LNCAP (cell line): Measurements from ENCODE around the gene NF2.

Source experiments
- CTCF ChIP-seq: fragments of 450-650 bp; IDR thresholded peaks from 2 replicates; pipeline ENCODE4 v1.5.1; 2017; ENCODE audit warnings: mild to moderate bottlenecking

NF2 gene

GRCh38 chr22:29726106-29726505, 122.7 kb downstream of the NF2 start:
- no peak for TF ChIP-seq CTCF

GRCh38 chr22:29726512-29727130, 123.2 kb downstream of the NF2 start:
- TF ChIP-seq CTCF, result no peak

- TF ChIP-seq CTCF, result no peak
Measured at GRCh38 chr22:29727131-29727523, 123.7 kb downstream of the NF2 start.

GRCh38 chr22:29729161-29729560, 125.7 kb downstream of the NF2 start:
- no peak for TF ChIP-seq CTCF

- TF ChIP-seq CTCF, result no peak
Measured at GRCh38 chr22:29731058-29731850, 127.8 kb downstream of the NF2 start.

- TF ChIP-seq CTCF, result no peak
Measured at GRCh38 chr22:29732883-29733282, 129.4 kb downstream of the NF2 start.

GRCh38 chr22:29733362-29734201, 130.1 kb downstream of the NF2 start:
- TF ChIP-seq CTCF, result no peak
